ENCODE data around the gene ST3GAL5.

DNA sequence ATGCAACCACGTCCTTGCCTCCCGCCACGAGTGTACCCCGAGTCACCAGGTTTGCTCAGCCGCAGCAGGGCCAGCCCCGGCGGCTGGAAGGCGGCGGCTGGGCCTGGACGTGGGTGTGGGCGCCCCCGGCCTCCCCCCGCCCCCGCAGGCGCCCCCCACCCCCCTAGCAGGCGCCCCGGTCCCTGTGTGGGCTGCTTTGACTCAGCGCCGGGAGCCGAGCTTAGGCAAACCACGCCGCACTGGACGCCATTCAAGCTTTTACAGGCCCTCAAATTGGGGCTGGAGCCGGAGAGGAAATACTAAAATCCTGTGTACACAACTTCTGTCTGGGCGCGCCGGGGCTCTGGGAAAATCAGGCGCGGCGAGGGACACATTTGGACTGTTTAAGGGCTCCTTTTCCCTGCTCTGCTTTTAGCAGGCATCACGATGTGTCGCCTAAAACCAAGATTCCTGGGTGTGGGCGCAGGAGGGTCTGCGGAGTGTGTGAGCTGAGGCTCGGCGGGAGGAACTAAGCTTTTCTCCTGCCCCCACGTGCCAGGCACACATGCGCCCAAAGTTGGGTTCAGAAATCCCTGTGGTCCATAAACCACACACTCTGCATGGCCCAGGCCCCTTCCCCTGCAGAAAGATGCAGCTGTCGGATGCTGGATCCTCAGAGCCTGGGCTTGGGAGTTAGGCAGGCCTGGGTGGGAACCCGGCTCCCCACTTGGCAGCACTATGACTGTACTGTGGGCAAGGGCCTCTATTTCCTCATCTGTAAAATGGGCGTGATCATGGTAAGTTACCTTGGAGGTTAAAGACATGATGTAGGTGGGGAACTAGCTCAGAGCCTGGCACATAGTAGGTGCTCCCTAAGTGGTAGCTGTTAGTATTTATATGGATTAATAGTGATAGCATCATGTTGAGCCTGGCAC lies 77.4 kb downstream of the ST3GAL5 start:
- TF ChIP-seq, protein P1, sequence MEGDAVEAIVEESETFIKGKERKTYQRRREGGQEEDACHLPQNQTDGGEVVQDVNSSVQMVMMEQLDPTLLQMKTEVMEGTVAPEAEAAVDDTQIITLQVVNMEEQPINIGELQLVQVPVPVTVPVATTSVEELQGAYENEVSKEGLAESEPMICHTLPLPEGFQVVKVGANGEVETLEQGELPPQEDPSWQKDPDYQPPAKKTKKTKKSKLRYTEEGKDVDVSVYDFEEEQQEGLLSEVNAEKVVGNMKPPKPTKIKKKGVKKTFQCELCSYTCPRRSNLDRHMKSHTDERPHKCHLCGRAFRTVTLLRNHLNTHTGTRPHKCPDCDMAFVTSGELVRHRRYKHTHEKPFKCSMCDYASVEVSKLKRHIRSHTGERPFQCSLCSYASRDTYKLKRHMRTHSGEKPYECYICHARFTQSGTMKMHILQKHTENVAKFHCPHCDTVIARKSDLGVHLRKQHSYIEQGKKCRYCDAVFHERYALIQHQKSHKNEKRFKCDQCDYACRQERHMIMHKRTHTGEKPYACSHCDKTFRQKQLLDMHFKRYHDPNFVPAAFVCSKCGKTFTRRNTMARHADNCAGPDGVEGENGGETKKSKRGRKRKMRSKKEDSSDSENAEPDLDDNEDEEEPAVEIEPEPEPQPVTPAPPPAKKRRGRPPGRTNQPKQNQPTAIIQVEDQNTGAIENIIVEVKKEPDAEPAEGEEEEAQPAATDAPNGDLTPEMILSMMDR (IDR thresholded peaks at IDR 0.05), result no peak
- TF ChIP-seq EP300 (IDR thresholded peaks at IDR 0.05; ENCODE audit: low read depth), result no peak
- TF ChIP-seq POLR2A (IDR thresholded peaks at IDR 0.05), result no peak
- no peak for TF ChIP-seq POLR2AphosphoS5 (IDR thresholded peaks at IDR 0.05)
